K562 (cell line): ENCODE measurements around the gene OR2AT4. TPM values are rescaled to one million over a fixed set of nuclear protein-coding genes. Genes with fewer than 3 reads are reported as not detected.

Source experiments
- CREB3 ChIP-seq: fragments of 450-650 bp; conservative IDR thresholded peaks from 2 replicates; pipeline ENCODE4 v1.6.1; 2016; ENCODE audit warnings: missing genetic modification characterization, low read depth, mild to moderate bottlenecking, missing compliant biosample characterization, moderate library complexity
- CTCF ChIP-seq, 3 experiments: IDR thresholded peaks in 2 of 3; conservative IDR thresholded peaks in 1 of 3; 2 replicates each; pipeline ENCODE4 v1.5.1; 2011 to 2012; ENCODE audit warnings: low read length in 3 of 3, mild to moderate bottlenecking in 3 of 3, control low read depth in 2 of 3, improper control_type of control experiment in 1 of 3, inconsistent platforms in 1 of 3, low read depth in 1 of 3, mixed read lengths in 1 of 3, moderate library complexity in 1 of 3; ENCODE audit not compliant: insufficient read depth in 2 of 3
- DIDO1 ChIP-seq: fragments of 450-650 bp; IDR thresholded peaks from 2 replicates; pipeline ENCODE4 v1.6.1; 2016; ENCODE audit warnings: low read depth, missing biosample characterization, missing genetic modification characterization
- JUND ChIP-seq, 2 experiments: IDR thresholded peaks; 2 replicates in 1 of 2; 3 replicates in 1 of 2; pipeline ENCODE4 v1.6.1; 2011; ENCODE audit warnings: borderline replicate concordance in 2 of 2, low read depth in 2 of 2, low read length in 2 of 2, improper control_type of control experiment in 1 of 2, missing biosample characterization in 1 of 2, missing genetic modification characterization in 1 of 2, missing genetic modification reagents in 1 of 2
- KLF13 ChIP-seq: fragments of 450-650 bp; IDR thresholded peaks from 2 replicates; pipeline ENCODE4 v1.6.1; 2016; ENCODE audit warnings: missing genetic modification characterization, low read depth, mild to moderate bottlenecking, missing compliant biosample characterization, moderate library complexity, borderline replicate concordance
- MEIS2 ChIP-seq: fragments of 450-650 bp; IDR thresholded peaks from 2 replicates; pipeline ENCODE4 v1.6.1; 2014; ENCODE audit warnings: mild to moderate bottlenecking; ENCODE audit not compliant: partially characterized antibody
- NR0B1 ChIP-seq: fragments of 450-650 bp; IDR thresholded peaks from one replicate; pipeline ENCODE4 v1.6.1; 2018; ENCODE audit warnings: mild to moderate bottlenecking, moderate library complexity; ENCODE audit not compliant: partially characterized antibody
- NR2C2 ChIP-seq, 2 experiments: fragments of 200-800 bp in 1 of 2; sonication (Bioruptor generic) in 1 of 2; sonication (generic) in 1 of 2; formaldehyde crosslinking in 1 of 2; IDR thresholded peaks; 2 replicates each; pipeline versions ENCODE4 v1.6.1 to v1.8.0; 2016 to 2022; ENCODE audit warnings: mild to moderate bottlenecking in 1 of 2, missing compliant biosample characterization in 1 of 2, missing genetic modification characterization in 1 of 2, missing genetic modification reagents in 1 of 2
- PTTG1 ChIP-seq: fragments of 450-650 bp; IDR thresholded peaks from 2 replicates; pipeline ENCODE4 v1.6.1; 2016; ENCODE audit warnings: low read depth, mild to moderate bottlenecking, missing genetic modification characterization, missing compliant biosample characterization
- RBM34 ChIP-seq: fragments of 200-400 bp; formaldehyde crosslinking; IDR thresholded peaks from 2 replicates; pipeline ENCODE4 v1.6.1; 2018; ENCODE audit warnings: low read length, borderline replicate concordance; ENCODE audit not compliant: insufficient read depth
- SIX5 ChIP-seq, 2 experiments: IDR thresholded peaks; 2 replicates each; pipeline ENCODE4 v1.6.1; 2011; ENCODE audit warnings: low read length in 2 of 2, borderline replicate concordance in 1 of 2, low read depth in 1 of 2, mild to moderate bottlenecking in 1 of 2, moderate library complexity in 1 of 2; ENCODE audit not compliant: insufficient read depth in 1 of 2
- TFAM ChIP-seq: fragments of 250-450 bp; sonication (Bioruptor Pico); conservative IDR thresholded peaks from 2 replicates; pipeline ENCODE4 v1.5.0; 2021; ENCODE audit warnings: mild to moderate bottlenecking, moderate library complexity
- ZBTB11 ChIP-seq, 3 experiments: fragments of 200-800 bp in 1 of 3; fragments of 250-450 bp in 1 of 3; fragments of 450-650 bp in 1 of 3; sonication (Bioruptor Pico) in 1 of 3; sonication (Bioruptor generic) in 1 of 3; formaldehyde crosslinking in 1 of 3; IDR thresholded peaks; 2 replicates each; pipeline versions ENCODE4 v1.6.1 to v1.8.0; 2016 to 2022; ENCODE audit warnings: mild to moderate bottlenecking in 2 of 3, missing genetic modification characterization in 2 of 3, missing compliant biosample characterization in 1 of 3, moderate library complexity in 1 of 3
- ZNF324 ChIP-seq: fragments of 250-450 bp; sonication (Bioruptor Pico); IDR thresholded peaks from 2 replicates; pipeline ENCODE4 v1.4.0; 2020; ENCODE audit warnings: mild to moderate bottlenecking
- ZNF431 ChIP-seq: sonication (generic); formaldehyde crosslinking; IDR thresholded peaks from 2 replicates; pipeline ENCODE4 v1.8.0; 2022; ENCODE audit warnings: mild to moderate bottlenecking, missing genetic modification reagents
- polyA plus RNA-seq, 8 experiments: library from polyadenylated mRNA; depleted of rRNA in 4 of 8; stranded (reverse) in 5 of 8; unstranded in 3 of 8; fragments of >200 nt; fragmentation: Nextera tagmentation in 2 of 8; fragmentation: Illumina TruSeq in 1 of 8; extraction: Ambion mirVana in 2 of 8; extraction: Trizol in 1 of 8; gene quantifications; 2 replicates each; pipeline versions ENCODE4 v1.2.1 to v1.2.3, GENCODE V29; 2011 to 2014; ENCODE audit warnings: inconsistent platforms in 1 of 8, missing spikeins in 1 of 8
- total RNA-seq, 7 experiments: library from RNA; depleted of rRNA in 6 of 7; stranded (reverse); fragments of >200 nt in 6 of 7; fragmentation: Illumina TruSeq in 2 of 7; extraction: Trizol in 2 of 7; gene quantifications; 2 replicates each; pipeline versions ENCODE4 v1.2.1 to v1.2.3, GENCODE V29; 2011 to 2021; ENCODE audit warnings: low replicate concordance in 1 of 7

Gene OR2AT4
- total and polyA plus RNA-seq, 9 of the 15 experiments (the other 6 are each of a cell fraction or from before 2014, with no cell fraction given): 0.86 to 3.1 (median 2.0) TPM

- peak; percentile 56; the same call in 1 of the 2 replicates for TF ChIP-seq ZNF431
- TF ChIP-seq JUND (IDR thresholded peaks at IDR 0.05; ENCODE audit: borderline replicate concordance, low read depth, low read length): no peak
- TF ChIP-seq JUND (tag; IDR thresholded peaks at IDR 0.05; ENCODE audit: borderline replicate concordance, low read depth, low read length): no peak
- 0 out of 2 replicates have a peak, but pooled peaks have one; percentile 18 for TF ChIP-seq CREB3 (tag)
- TF ChIP-seq PTTG1 (tag): no peak
- TF ChIP-seq KLF13 (tag): no peak
- TF ChIP-seq CTCF (IDR thresholded peaks at IDR 0.05 in 2 of 3, conservative IDR thresholded peaks at IDR 0.05 in 1 of 3; ENCODE audit: insufficient read depth in 2 of 3, low read depth in 1 of 3, low read length in 3 of 3): peak; percentile 79 to 87 (median 80)
- TF ChIP-seq MEIS2: no peak
- TF ChIP-seq NR0B1: no peak
- TF ChIP-seq DIDO1 (tag): no peak
- no peak for TF ChIP-seq TFAM (CRISPR knock-in tag)
- TF ChIP-seq ZNF324 (CRISPR knock-in tag): 0 out of 2 replicates have a peak, but pooled peaks have one; percentile 1
- TF ChIP-seq RBM34: no peak
- 0 out of 6 replicates have a peak, but pooled peaks of 1 of the 3 experiments have one; percentile 2 for TF ChIP-seq ZBTB11 (CRISPR knock-in tag; IDR thresholded peaks at IDR 0.05)
- TF ChIP-seq NR2C2 (CRISPR knock-in tag; IDR thresholded peaks at IDR 0.05): no peak
- peak; percentile 59 for TF ChIP-seq NR2C2 (tag; IDR thresholded peaks at IDR 0.05)
- TF ChIP-seq SIX5 (IDR thresholded peaks at IDR 0.05; ENCODE audit: borderline replicate concordance in 1 of 2, insufficient read depth in 1 of 2, low read depth in 1 of 2, low read length in 2 of 2): no peak
Measured at GRCh38 chr11:75031771-75032549, 64.7 kb downstream of the OR2AT4 start (continued).
